GM08714 (cell line): ENCODE measurements around the gene SNX14.
"Not testable (repeated sequence)": the region's sequence is repeated elsewhere in the genome, so short reads cannot be mapped to it uniquely, and the experiment has no call there.

Experiments
- H3K4me3 ChIP-seq: fragments of 200-500 bp; sonication (Bioruptor generic); 2 replicates; pipeline ENCODE4 v1.5.1; 2014; ENCODE audit warnings: mild to moderate bottlenecking, low read length, inconsistent platforms
- ZNF274 ChIP-seq: IDR thresholded peaks from 2 replicates; pipeline ENCODE4 v1.6.1; 2012; ENCODE audit warnings: mild to moderate bottlenecking, low read depth, low read length

The SNX14 gene

GRCh38 chr6:85574932-85575598, 18.6 kb downstream of the SNX14 start:
- no peak for TF ChIP-seq ZNF274
- H3K4me3 ChIP-seq, result no peak overlapping the region

GRCh38 chr6:85569323-85569722, 24.3 kb downstream of the SNX14 start:
- H3K4me3 ChIP-seq, result no peak overlapping the region
- no peak for TF ChIP-seq ZNF274

- H3K4me3 ChIP-seq, result no peak overlapping the region
- no peak for TF ChIP-seq ZNF274
Measured at GRCh38 chr6:85568411-85568810, 25.2 kb downstream of the SNX14 start.

GRCh38 chr6:85565736-85566135, 27.9 kb downstream of the SNX14 start:
- no peak overlapping the region for H3K4me3 ChIP-seq
- no peak for TF ChIP-seq ZNF274

- not testable (repeated sequence) for H3K4me3 ChIP-seq
Measured at GRCh38 chr6:85564223-85564622, 29.4 kb downstream of the SNX14 start.

GRCh38 chr6:85561750-85562357, 31.8 kb downstream of the SNX14 start:
- H3K4me3 ChIP-seq, result no peak overlapping the region
- no peak for TF ChIP-seq ZNF274

- TF ChIP-seq ZNF274, result no peak
- H3K4me3 ChIP-seq, result no peak overlapping the region
Measured at GRCh38 chr6:85556992-85557668, 36.5 kb downstream of the SNX14 start.

- no peak overlapping the region for H3K4me3 ChIP-seq
- TF ChIP-seq ZNF274, result no peak
Measured at GRCh38 chr6:85552652-85553051, 41.0 kb downstream of the SNX14 start.

GRCh38 chr6:85551264-85551663, 42.4 kb downstream of the SNX14 start:
- no peak for TF ChIP-seq ZNF274
- H3K4me3 ChIP-seq, result no peak overlapping the region

- H3K4me3 ChIP-seq, result no peak overlapping the region
- no peak for TF ChIP-seq ZNF274
Measured at GRCh38 chr6:85547719-85548118, 45.9 kb downstream of the SNX14 start.

- no peak overlapping the region for H3K4me3 ChIP-seq
- TF ChIP-seq ZNF274, result no peak
Measured at GRCh38 chr6:85544776-85545175, 48.9 kb downstream of the SNX14 start.

GRCh38 chr6:85537055-85537494, 56.6 kb downstream of the SNX14 start:
- no peak for TF ChIP-seq ZNF274
- no peak overlapping the region for H3K4me3 ChIP-seq

- H3K4me3 ChIP-seq, result not testable (repeated sequence)
Measured at GRCh38 chr6:85524281-85524680, 69.4 kb downstream of the SNX14 start.

- no peak overlapping the region for H3K4me3 ChIP-seq
- no peak for TF ChIP-seq ZNF274
Measured at GRCh38 chr6:85516168-85516567, 77.5 kb downstream of the SNX14 start.

GRCh38 chr6:85506441-85507093, 87.1 kb downstream of the SNX14 start:
- H3K4me3 ChIP-seq, result no peak overlapping the region
- no peak for TF ChIP-seq ZNF274
